IMR-90 (cell line): ENCODE results near the gene RRP1. TPM values are rescaled to one million over a fixed set of nuclear protein-coding genes. Genes with fewer than 3 reads are reported as not detected.

Experiments used
- ATAC-seq: fragments of 200-7000 bp; cut with Tn5 transposase; 2 replicates; pipeline ENCODE4 v1.9.1; 2020; ENCODE audit warnings: low read depth, mild to moderate bottlenecking, moderate library complexity
- BruUV-seq: library from RNA; stranded (reverse); fragments of 400-500 nt; replicated peaks from 2 replicates; lab custom pipeline; 2021; lab: Mats Ljungman, UMichigan
- CTCF ChIA-PET: fragments of 300-600 bp; formaldehyde crosslinking; extraction: SDS; loops from one replicate; lab custom pipeline; 2021; ENCODE audit warnings: antibody characterized with exemption; lab: Yijun Ruan, JAX
- POLR2A ChIA-PET: fragments of 300-600 bp; sonication (Branson Sonifier 250); formaldehyde crosslinking; loops from one replicate; lab custom pipeline; 2022; ENCODE audit warnings: antibody characterized with exemption; ENCODE audit not compliant: unreplicated experiment; lab: Charles Lee
- DNase-seq: peaks from one replicate; pipeline ENCODE4 v3.0.0; 2013
- H2AFZ ChIP-seq: replicated peaks from 2 replicates; pipeline ENCODE3; 2013; ENCODE audit warnings: low read length, mild to moderate bottlenecking; ENCODE audit not compliant: poor library complexity
- H2AK5ac ChIP-seq: 2 replicates; pipeline ENCODE4 v1.6.1; 2013; ENCODE audit warnings: low read depth, low read length, inconsistent platforms
- H2AK9ac ChIP-seq: replicated peaks from 2 replicates; pipeline ENCODE3; 2013; ENCODE audit warnings: mild to moderate bottlenecking, low read depth, low read length, moderate library complexity; ENCODE audit not compliant: poor library complexity
- H2BK120ac ChIP-seq: 2 replicates; pipeline ENCODE4 v1.6.1; 2013; ENCODE audit warnings: low read depth, low read length, inconsistent platforms
- H2BK15ac ChIP-seq: 3 replicates; pipeline ENCODE4 v1.6.1; 2013; ENCODE audit warnings: low read depth, low read length, inconsistent platforms
- H2BK20ac ChIP-seq: 2 replicates; pipeline ENCODE4 v1.6.1; 2013; ENCODE audit warnings: low read depth, mild to moderate bottlenecking, inconsistent platforms, low read length, moderate library complexity
- H2BK5ac ChIP-seq: 2 replicates; pipeline ENCODE4 v1.6.1; 2013; ENCODE audit warnings: mild to moderate bottlenecking, low read depth, low read length, inconsistent platforms; ENCODE audit not compliant: poor library complexity, severe bottlenecking
- H3K14ac ChIP-seq: replicated peaks from 2 replicates; pipeline ENCODE4 v1.6.1; 2013; ENCODE audit warnings: low read depth, low read length, inconsistent platforms
- H3K18ac ChIP-seq: 2 replicates; pipeline ENCODE4 v1.6.1; 2013; ENCODE audit warnings: low read depth, low read length, control low read depth
- H3K23ac ChIP-seq: 2 replicates; pipeline ENCODE4 v1.6.1; 2013; ENCODE audit warnings: low read depth, low read length, inconsistent platforms
- H3K27ac ChIP-seq: 2 replicates; pipeline ENCODE4 v1.5.1; 2013; ENCODE audit warnings: mild to moderate bottlenecking, control low read depth, low read length; ENCODE audit not compliant: insufficient read depth
- H3K27me3 ChIP-seq: 2 replicates; pipeline ENCODE4 v1.6.1; 2013; ENCODE audit warnings: low read length; ENCODE audit not compliant: control insufficient read depth, insufficient read depth
- H3K36me3 ChIP-seq: 2 replicates; pipeline ENCODE4 v1.6.1; 2013; ENCODE audit warnings: low read length, mixed read lengths; ENCODE audit not compliant: control insufficient read depth, insufficient read depth
- H3K4ac ChIP-seq: 2 replicates; pipeline ENCODE4 v1.6.1; 2013; ENCODE audit warnings: low read depth, low read length, inconsistent platforms
- H3K4me1 ChIP-seq: 2 replicates; pipeline ENCODE4 v1.6.1; 2013; ENCODE audit warnings: low read length, mixed read lengths; ENCODE audit not compliant: control insufficient read depth, insufficient read depth
- H3K4me2 ChIP-seq: 2 replicates; pipeline ENCODE4 v1.6.1; 2013; ENCODE audit warnings: low read depth, mild to moderate bottlenecking, control low read depth, low read length, moderate library complexity
- H3K4me3 ChIP-seq: 2 replicates; pipeline ENCODE4 v1.5.1; 2013; ENCODE audit warnings: low read depth, mild to moderate bottlenecking, control low read depth, low read length, moderate library complexity; ENCODE audit not compliant: insufficient read depth
- H3K56ac ChIP-seq: 2 replicates; pipeline ENCODE4 v1.6.1; 2013; ENCODE audit warnings: low read length, inconsistent platforms; ENCODE audit not compliant: insufficient read depth; ENCODE audit errors: extremely low read depth
- H3K79me1 ChIP-seq, 2 experiments: 2 replicates each; pipeline ENCODE4 v1.6.1; 2013; ENCODE audit warnings: low read length in 2 of 2, inconsistent platforms in 1 of 2, low read depth in 1 of 2
- H3K9ac ChIP-seq: 2 replicates; pipeline ENCODE4 v1.6.1; 2013; ENCODE audit warnings: low read depth, low read length, control low read depth
- H3K9me1 ChIP-seq: 2 replicates; pipeline ENCODE4 v1.6.1; 2013; ENCODE audit warnings: low read length, inconsistent platforms; ENCODE audit not compliant: insufficient read depth
- H3K9me3 ChIP-seq: 2 replicates; pipeline ENCODE4 v1.6.1; 2013; ENCODE audit warnings: low read length; ENCODE audit not compliant: control insufficient read depth, insufficient read depth
- H4K20me1 ChIP-seq: 2 replicates; pipeline ENCODE4 v1.6.1; 2013; ENCODE audit warnings: low read length, inconsistent platforms; ENCODE audit not compliant: insufficient read depth
- H4K5ac ChIP-seq: 2 replicates; pipeline ENCODE4 v1.6.1; 2013; ENCODE audit warnings: mild to moderate bottlenecking, low read depth, low read length, control low read depth
- H4K8ac ChIP-seq, 2 experiments: 2 replicates each; pipeline ENCODE4 v1.6.1; 2013; ENCODE audit warnings: low read depth in 2 of 2, low read length in 2 of 2, control low read depth in 1 of 2, inconsistent platforms in 1 of 2
- H4K91ac ChIP-seq: 2 replicates; pipeline ENCODE4 v1.6.1; 2013; ENCODE audit warnings: low read depth, low read length, inconsistent platforms; ENCODE audit not compliant: insufficient read depth
- BHLHE40 ChIP-seq: fragments of 150-350 bp; IDR thresholded peaks from 2 replicates; pipeline ENCODE4 v1.6.1; 2016; ENCODE audit warnings: mild to moderate bottlenecking, low read depth, low read length
- MAZ ChIP-seq: IDR thresholded peaks from 2 replicates; pipeline ENCODE4 v1.6.1; 2012; ENCODE audit warnings: low read depth, mild to moderate bottlenecking, low read length, improper control_type of control experiment, moderate library complexity, borderline replicate concordance
- RCOR1 ChIP-seq: IDR thresholded peaks from 2 replicates; pipeline ENCODE4 v1.6.1; 2012; ENCODE audit warnings: mild to moderate bottlenecking, low read length, improper control_type of control experiment; ENCODE audit not compliant: insufficient replicate concordance
- SMC3 ChIP-seq: fragments of 150-350 bp; IDR thresholded peaks from 2 replicates; pipeline ENCODE4 v1.6.1; 2016; ENCODE audit warnings: low read depth, mild to moderate bottlenecking, antibody characterized with exemption, low read length, moderate library complexity
- WGBS, 2 experiments: methylation state at CpG; one replicate each; pipeline versions ENCODE4 v1.1.5 to v1.1.7; 2013; ENCODE audit warnings: missing lambda C conversion rate in 2 of 2; ENCODE audit not compliant: insufficient read length in 1 of 2; ENCODE audit errors: extremely low coverage in 2 of 2; 5-methylcytosine and 5-hydroxymethylcytosine counted together
- dilution Hi-C: fragments of 300-500 bp; cut with HindIII; formaldehyde crosslinking; loops from one replicate; pipeline ENCODE4 v1.14.3; 2018; ENCODE audit warnings: low sequenced_read_pairs; ENCODE audit not compliant: unreplicated experiment
- in situ Hi-C: fragments of 300-500 bp; cut with MboI; formaldehyde crosslinking; loops from 3 replicates; pipeline ENCODE4 v1.14.3; 2019; ENCODE audit warnings: low sequenced_read_pairs, inconsistent platforms, mixed read lengths
- intact Hi-C: fragments of 100-400 bp; cut with micrococcal nuclease; formaldehyde crosslinking; loops from 2 replicates; pipeline ENCODE4 v1.10.0; 2022
- polyA plus RNA-seq, 3 experiments: library from polyadenylated mRNA; depleted of rRNA; stranded (reverse); fragments of >200 nt; gene quantifications; 2 replicates each; pipeline ENCODE4 v1.2.3, GENCODE V29; 2012; ENCODE audit warnings: low replicate concordance in 1 of 3
- total RNA-seq: library from RNA; depleted of rRNA; stranded (reverse); fragments of >200 nt; gene quantifications from 2 replicates; pipeline ENCODE4 v1.2.3, GENCODE V29; 2012
- TF ChIP-seq, protein P1 (sequence below): conservative IDR thresholded peaks from 2 replicates; pipeline ENCODE4 v1.5.1; 2012; ENCODE audit warnings: mild to moderate bottlenecking, low read depth, low read length, improper control_type of control experiment
- TF ChIP-seq, protein P2 (sequence below): fragments of 150-350 bp; IDR thresholded peaks from 2 replicates; pipeline ENCODE4 v1.6.1; 2017; ENCODE audit warnings: mild to moderate bottlenecking, antibody characterized with exemption, low read length, low read depth

RRP1 gene
- total and polyA plus RNA-seq, 2 of the 4 experiments (the other 2 are of a cell fraction) = 20.2 to 23.3 TPM

DNA sequence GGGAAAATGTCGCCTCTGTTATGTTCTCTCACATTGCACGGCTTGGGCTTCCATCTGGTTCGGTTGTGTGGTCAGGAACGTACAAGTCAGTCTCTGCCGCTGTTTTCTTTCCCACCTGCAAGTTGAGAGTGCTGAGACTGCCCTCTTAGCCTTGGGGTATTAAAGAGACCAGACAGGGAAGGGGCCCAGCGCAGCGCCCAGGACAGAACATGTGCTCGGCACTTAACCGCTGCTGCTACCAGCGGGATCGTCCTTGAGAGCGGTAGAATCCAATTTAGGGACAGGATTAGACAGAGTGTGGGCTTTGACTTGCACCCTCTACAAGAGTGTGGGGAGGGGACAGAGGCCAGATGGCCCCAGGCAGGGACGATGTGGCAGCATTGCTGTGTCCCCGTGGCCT lies 57.9 kb downstream of the RRP1 start:
- DNase-seq (no peak), ATAC-seq (no peak)
- Histone ChIP-seq H3K14ac (no peak overlapping the region), H3K4ac (no peak overlapping the region), H2BK120ac (no peak overlapping the region), H3K23ac (no peak overlapping the region), H3K9me3 (peaks cover 5% of the 10 kb centered on the region; the same call in 1 of the 2 replicates), H3K36me3 (no peaks in the 10 kb centered on the region), H2BK5ac (no peak overlapping the region), H2BK15ac (no peak overlapping the region), H3K79me1 (no peaks in the 10 kb centered on the region), H3K9me1 (no peaks in the 10 kb centered on the region), H3K4me1 (no peaks in the 10 kb centered on the region), H3K9ac (no peak overlapping the region), H4K8ac (no peak overlapping the region), H3K27ac (no peak overlapping the region), H4K5ac (no peak overlapping the region), H4K20me1 (no peaks in the 10 kb centered on the region), H2BK20ac (no peak overlapping the region), H2AK5ac (no peak overlapping the region), H3K4me2 (no peak overlapping the region), H2AK9ac (no peak overlapping the region), H3K18ac (no peak overlapping the region), H2AFZ (no peak overlapping the region), H3K56ac (no peak overlapping the region), H4K91ac (no peak overlapping the region), H3K4me3 (no peak overlapping the region), H3K27me3 (peaks cover 16% of the 10 kb centered on the region)
- ChIA-PET CTCF (no interaction called here), POLR2A (no interaction called here)
- dilution Hi-C loops (no loop called here), in situ Hi-C loops (no loop called here), intact Hi-C loops (no loop called here)
- no TSS peak for BruUV-seq
- 83% methylated on average over 11 of the region's 14 CpGs; no CpG with 5 or more reads in 1 of the 2 experiments for WGBS, 2 experiments
- TF ChIP-seq, protein P1, sequence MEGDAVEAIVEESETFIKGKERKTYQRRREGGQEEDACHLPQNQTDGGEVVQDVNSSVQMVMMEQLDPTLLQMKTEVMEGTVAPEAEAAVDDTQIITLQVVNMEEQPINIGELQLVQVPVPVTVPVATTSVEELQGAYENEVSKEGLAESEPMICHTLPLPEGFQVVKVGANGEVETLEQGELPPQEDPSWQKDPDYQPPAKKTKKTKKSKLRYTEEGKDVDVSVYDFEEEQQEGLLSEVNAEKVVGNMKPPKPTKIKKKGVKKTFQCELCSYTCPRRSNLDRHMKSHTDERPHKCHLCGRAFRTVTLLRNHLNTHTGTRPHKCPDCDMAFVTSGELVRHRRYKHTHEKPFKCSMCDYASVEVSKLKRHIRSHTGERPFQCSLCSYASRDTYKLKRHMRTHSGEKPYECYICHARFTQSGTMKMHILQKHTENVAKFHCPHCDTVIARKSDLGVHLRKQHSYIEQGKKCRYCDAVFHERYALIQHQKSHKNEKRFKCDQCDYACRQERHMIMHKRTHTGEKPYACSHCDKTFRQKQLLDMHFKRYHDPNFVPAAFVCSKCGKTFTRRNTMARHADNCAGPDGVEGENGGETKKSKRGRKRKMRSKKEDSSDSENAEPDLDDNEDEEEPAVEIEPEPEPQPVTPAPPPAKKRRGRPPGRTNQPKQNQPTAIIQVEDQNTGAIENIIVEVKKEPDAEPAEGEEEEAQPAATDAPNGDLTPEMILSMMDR = no peak
- TF ChIP-seq MAZ (no peak), RCOR1 (no peak), SMC3 (no peak), BHLHE40 (no peak)
- TF ChIP-seq, protein P2, sequence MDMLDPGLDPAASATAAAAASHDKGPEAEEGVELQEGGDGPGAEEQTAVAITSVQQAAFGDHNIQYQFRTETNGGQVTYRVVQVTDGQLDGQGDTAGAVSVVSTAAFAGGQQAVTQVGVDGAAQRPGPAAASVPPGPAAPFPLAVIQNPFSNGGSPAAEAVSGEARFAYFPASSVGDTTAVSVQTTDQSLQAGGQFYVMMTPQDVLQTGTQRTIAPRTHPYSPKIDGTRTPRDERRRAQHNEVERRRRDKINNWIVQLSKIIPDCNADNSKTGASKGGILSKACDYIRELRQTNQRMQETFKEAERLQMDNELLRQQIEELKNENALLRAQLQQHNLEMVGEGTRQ = no peak
